H1 (cell line): Measurements from ENCODE around the gene CMTM5.

Experiments
- CREB1 ChIP-seq: IDR thresholded peaks from 2 replicates; pipeline ENCODE4 v1.6.1; 2012; ENCODE audit warnings: inconsistent platforms
- CTCF ChIP-seq, 3 experiments: IDR thresholded peaks; 1 replicate in 2 of 3; 2 replicates in 1 of 3; pipeline versions ENCODE4 v1.5.1 to v1.6.1; 2011; ENCODE audit warnings: low read length in 3 of 3, mild to moderate bottlenecking in 3 of 3, inconsistent platforms in 2 of 3, low read depth in 1 of 3, moderate library complexity in 1 of 3; ENCODE audit not compliant: insufficient read depth in 1 of 3; ENCODE audit errors: control extremely low read depth in 1 of 3
- EP300 ChIP-seq, 2 experiments: IDR thresholded peaks; 1 replicate in 1 of 2; 2 replicates in 1 of 2; pipeline ENCODE4 v1.6.1; 2011 to 2012; ENCODE audit warnings: low read depth in 2 of 2, low read length in 2 of 2, mild to moderate bottlenecking in 2 of 2, borderline replicate concordance in 1 of 2, inconsistent platforms in 1 of 2, moderate library complexity in 1 of 2
- EZH2 ChIP-seq: fragments of 200-600 bp; sonication (generic); IDR thresholded peaks from 2 replicates; pipeline ENCODE4 v1.7.1; 2012; ENCODE audit warnings: low read depth, mild to moderate bottlenecking, moderate library complexity, low read length, inconsistent platforms; ENCODE audit not compliant: severe bottlenecking
- POLR2A ChIP-seq, 2 experiments: IDR thresholded peaks; 1 replicate in 1 of 2; 2 replicates in 1 of 2; pipeline ENCODE4 v1.6.1; 2011; ENCODE audit warnings: low read depth in 2 of 2, low read length in 2 of 2, mild to moderate bottlenecking in 2 of 2; ENCODE audit errors: control extremely low read depth in 1 of 2
- POLR2AphosphoS5 ChIP-seq: IDR thresholded peaks from 2 replicates; pipeline ENCODE4 v1.6.1; 2011; ENCODE audit warnings: low read depth, low read length
- RFX5 ChIP-seq: IDR thresholded peaks from 2 replicates; pipeline ENCODE4 v1.6.1; 2011; ENCODE audit warnings: low read depth, low read length, improper control_type of control experiment, borderline replicate concordance
- RXRA ChIP-seq: IDR thresholded peaks from 2 replicates; pipeline ENCODE4 v1.6.1; 2011; ENCODE audit warnings: low read depth, mild to moderate bottlenecking, low read length, moderate library complexity; ENCODE audit not compliant: insufficient read depth
- TEAD4 ChIP-seq: IDR thresholded peaks from 2 replicates; pipeline ENCODE4 v1.6.1; 2012; ENCODE audit warnings: low read depth, low read length, inconsistent platforms, mixed read lengths

GRCh38 chr14:23361763-23362162, 15.1 kb upstream of the CMTM5 start:
- TF ChIP-seq CTCF (IDR thresholded peaks at IDR 0.05; ENCODE audit: control extremely low read depth in 1 of 3, insufficient read depth in 1 of 3, low read depth in 1 of 3, low read length in 3 of 3) (no peak), EP300 (IDR thresholded peaks at IDR 0.05; ENCODE audit: borderline replicate concordance in 1 of 2, low read depth in 2 of 2, low read length in 2 of 2) (no peak), POLR2A (IDR thresholded peaks at IDR 0.05; ENCODE audit: control extremely low read depth in 1 of 2, low read depth in 2 of 2, low read length in 2 of 2) (no peak), CREB1 (no peak), POLR2AphosphoS5 (no peak), RFX5 (no peak), RXRA (no peak), TEAD4 (no peak), EZH2 (no peak)
